WTC11 (cell line): ENCODE data around the gene DBX1. TPM values are rescaled to one million over a fixed set of nuclear protein-coding genes. Genes with fewer than 3 reads are reported as not detected.

ENCODE experiments used
- ATAC-seq: fragments of 200-7000 bp; cut with Tn5 transposase; 2 replicates; pipeline ENCODE4 v1.10.0; 2021; ENCODE audit warnings: mild to moderate bottlenecking, moderate library complexity
- CTCF ChIA-PET: fragments of 300-600 bp; sonication (Branson Sonifier 250); formaldehyde crosslinking; loops from one replicate; lab custom pipeline; 2021; ENCODE audit warnings: antibody characterized with exemption; lab: Charles Lee
- POLR2A ChIA-PET: fragments of 350-600 bp; sonication (Branson Sonifier 250); formaldehyde crosslinking; loops from one replicate; lab custom pipeline; 2021; ENCODE audit warnings: antibody characterized with exemption; lab: Charles Lee
- DNase-seq: peaks from one replicate; pipeline ENCODE4 v3.0.0; 2021; ENCODE audit warnings: low spot score
- H3K27ac Mint-ChIP-seq: 2 replicates; pipeline ENCODE4 v1.8.0; 2021; ENCODE audit warnings: mixed read lengths
- H3K27me3 Mint-ChIP-seq: 2 replicates; pipeline ENCODE4 v1.8.0; 2021; ENCODE audit warnings: low read depth, mild to moderate bottlenecking, moderate library complexity, mixed read lengths
- H3K36me3 Mint-ChIP-seq: 2 replicates; pipeline ENCODE4 v1.8.0; 2021; ENCODE audit warnings: mixed read lengths
- H3K4me1 Mint-ChIP-seq: 2 replicates; pipeline ENCODE4 v1.8.0; 2022; ENCODE audit warnings: mixed read lengths
- H3K4me3 Mint-ChIP-seq: 2 replicates; pipeline ENCODE4 v1.8.0; 2021; ENCODE audit warnings: mild to moderate bottlenecking, moderate library complexity, mixed read lengths
- H3K9me3 Mint-ChIP-seq: 2 replicates; pipeline ENCODE4 v1.8.0; 2021; ENCODE audit warnings: mixed read lengths
- ARID4B ChIP-seq: sonication (generic); formaldehyde crosslinking; IDR thresholded peaks from 2 replicates; pipeline ENCODE4 v1.8.0; 2023; ENCODE audit warnings: missing genetic modification reagents, mild to moderate bottlenecking, borderline replicate concordance
- ATF6 ChIP-seq: sonication (generic); formaldehyde crosslinking; IDR thresholded peaks from 2 replicates; pipeline ENCODE4 v1.8.1; 2023; ENCODE audit warnings: mild to moderate bottlenecking, missing genetic modification reagents
- CDX4 ChIP-seq: fragments of 250-450 bp; sonication (Bioruptor Pico); IDR thresholded peaks from 2 replicates; pipeline ENCODE4 v1.9.0; 2021; ENCODE audit warnings: moderate library complexity, mild to moderate bottlenecking, inconsistent platforms, borderline replicate concordance
- ELF4 ChIP-seq: sonication (generic); formaldehyde crosslinking; IDR thresholded peaks from 2 replicates; pipeline ENCODE4 v1.8.1; 2022; ENCODE audit warnings: low read depth, mild to moderate bottlenecking, moderate library complexity, missing genetic modification reagents
- GRHL2 ChIP-seq: fragments of 250-450 bp; sonication (Bioruptor Pico); IDR thresholded peaks from 2 replicates; pipeline ENCODE4 v1.8.0; 2022; ENCODE audit warnings: mild to moderate bottlenecking, moderate library complexity; ENCODE audit not compliant: insufficient replicate concordance, severe bottlenecking
- IRF2 ChIP-seq: sonication (generic); formaldehyde crosslinking; IDR thresholded peaks from 2 replicates; pipeline ENCODE4 v1.8.0; 2022; ENCODE audit warnings: low read depth, missing genetic modification reagents, borderline replicate concordance
- JAZF1 ChIP-seq: fragments of 250-450 bp; sonication (Bioruptor Pico); IDR thresholded peaks from 2 replicates; pipeline ENCODE4 v1.9.0; 2021; ENCODE audit warnings: moderate library complexity, mild to moderate bottlenecking, inconsistent platforms
- MAX ChIP-seq: sonication (generic); formaldehyde crosslinking; IDR thresholded peaks from 2 replicates; pipeline ENCODE4 v1.8.0; 2022; ENCODE audit warnings: mild to moderate bottlenecking, missing genetic modification reagents
- NFATC4 ChIP-seq: fragments of 250-450 bp; sonication (Bioruptor Pico); IDR thresholded peaks from 2 replicates; pipeline ENCODE4 v1.9.0; 2021; ENCODE audit warnings: mild to moderate bottlenecking
- NR1H2 ChIP-seq: sonication (generic); formaldehyde crosslinking; IDR thresholded peaks from 2 replicates; pipeline ENCODE4 v1.9.0; 2021; ENCODE audit warnings: mild to moderate bottlenecking, moderate library complexity, missing genetic modification reagents
- NR2C2 ChIP-seq: sonication (generic); formaldehyde crosslinking; IDR thresholded peaks from 2 replicates; pipeline ENCODE4 v1.8.0; 2022; ENCODE audit warnings: mild to moderate bottlenecking, missing genetic modification reagents
- NR3C1 ChIP-seq: sonication (generic); formaldehyde crosslinking; conservative IDR thresholded peaks from 2 replicates; pipeline ENCODE4 v1.8.1; 2023; ENCODE audit warnings: low read depth, mild to moderate bottlenecking, missing genetic modification reagents
- PREB ChIP-seq: sonication (generic); formaldehyde crosslinking; IDR thresholded peaks from 2 replicates; pipeline ENCODE4 v1.8.1; 2022; ENCODE audit warnings: mild to moderate bottlenecking, missing genetic modification reagents, moderate library complexity, borderline replicate concordance
- USF1 ChIP-seq: sonication (generic); formaldehyde crosslinking; IDR thresholded peaks from 2 replicates; pipeline ENCODE4 v1.8.0; 2022; ENCODE audit warnings: mild to moderate bottlenecking, missing genetic modification reagents
- ZBTB43 ChIP-seq: sonication (generic); formaldehyde crosslinking; IDR thresholded peaks from 2 replicates; pipeline ENCODE4 v1.8.1; 2023; ENCODE audit warnings: mild to moderate bottlenecking, missing genetic modification reagents
- ZNF121 ChIP-seq: sonication (generic); formaldehyde crosslinking; IDR thresholded peaks from 2 replicates; pipeline ENCODE4 v1.8.0; 2023; ENCODE audit warnings: missing genetic modification reagents
- ZNF232 ChIP-seq: sonication (generic); formaldehyde crosslinking; IDR thresholded peaks from 2 replicates; pipeline ENCODE4 v1.8.0; 2022; ENCODE audit warnings: mild to moderate bottlenecking, missing genetic modification reagents
- total RNA-seq: library from RNA; stranded (reverse); gene quantifications from 3 replicates; pipeline ENCODE4 v1.2.3, GENCODE V29; 2021

The DBX1 gene
- total RNA-seq, 1 experiment from 2014 or later: 0.24 TPM

GRCh38 chr11:20155683-20156279, 4.5 kb downstream of the DBX1 start:
- TF ChIP-seq ZNF121 (CRISPR knock-in tag) (peak; percentile 63), ELF4 (CRISPR knock-in tag) (no peak)
- no peak overlapping the region for H3K27ac Mint-ChIP-seq
- H3K27me3 Mint-ChIP-seq: peaks cover 76% of the 10 kb centered on the region
- POLR2A ChIA-PET: interaction anchor here (0.8 kb wide), 1 partner anchor 93 kb away, joined by 3 read pairs; no protein-coding TSS in a partner anchor
- no peak for DNase-seq
- H3K9me3 Mint-ChIP-seq: no peaks in the 10 kb centered on the region
- CTCF ChIA-PET: interaction anchor here (0.9 to 2.2 kb wide), 9 partner anchors 8 to 454 kb away, joined by 3 to 21 read pairs (median 6); no protein-coding TSS in a partner anchor
- peaks cover 53% of the 10 kb centered on the region for H3K4me1 Mint-ChIP-seq
- peak overlapping the region; percentile 89 for H3K4me3 Mint-ChIP-seq
- H3K36me3 Mint-ChIP-seq: no peaks in the 10 kb centered on the region
- peak; percentile 8 for ATAC-seq

GRCh38 chr11:20154381-20154780, 5.9 kb downstream of the DBX1 start:
- Mint-ChIP-seq H3K27ac (no peak overlapping the region), H3K27me3 (peaks cover 62% of the 10 kb centered on the region), H3K36me3 (no peaks in the 10 kb centered on the region), H3K4me3 (no peak overlapping the region)
- CTCF ChIA-PET: interaction anchor here (0.6 to 2.2 kb wide), 9 partner anchors 12 to 597 kb away, joined by 3 to 21 read pairs (median 4); no protein-coding TSS in a partner anchor
- TF ChIP-seq MAX (CRISPR knock-in tag) (no peak), USF1 (no peak), NR3C1 (no peak), GRHL2 (CRISPR knock-in tag) (no peak), ZBTB43 (CRISPR knock-in tag) (no peak), ARID4B (CRISPR knock-in tag) (no peak), IRF2 (CRISPR knock-in tag) (no peak), PREB (CRISPR knock-in tag) (no peak)
- TF ChIP-seq, all 79 proteins: peak for 0
- POLR2A ChIA-PET: interaction anchor here (1.4 kb wide), 1 partner anchor 9 kb away, joined by 5 read pairs; no protein-coding TSS in a partner anchor
- no peak; the same call in 1 of the 2 replicates for ATAC-seq
- no peak for DNase-seq
- Mint-ChIP-seq H3K4me1 (peaks cover 43% of the 10 kb centered on the region), H3K9me3 (no peaks in the 10 kb centered on the region)

GRCh38 chr11:20138707-20139106, 21.6 kb downstream of the DBX1 start:
- H3K27me3 Mint-ChIP-seq: peaks cover 25% of the 10 kb centered on the region
- ChIA-PET POLR2A (no interaction called here), CTCF (interaction anchor here (5.6 kb wide), 1 partner anchor 10 kb away, joined by 36 read pairs; no protein-coding TSS in a partner anchor)
- peaks cover 12% of the 10 kb centered on the region for H3K9me3 Mint-ChIP-seq
- TF ChIP-seq NFATC4 (CRISPR knock-in tag) (no peak), ELF4 (CRISPR knock-in tag) (no peak), NR1H2 (CRISPR knock-in tag) (no peak), NR2C2 (CRISPR knock-in tag) (no peak), ZNF232 (CRISPR knock-in tag) (no peak), JAZF1 (no peak), ATF6 (CRISPR knock-in tag) (no peak), CDX4 (no peak)
- no peaks in the 10 kb centered on the region for H3K4me1 Mint-ChIP-seq
- no peak overlapping the region for H3K4me3 Mint-ChIP-seq
- ATAC-seq (no peak), DNase-seq (no peak)
- H3K36me3 Mint-ChIP-seq: peaks cover 6% of the 10 kb centered on the region; the same call in 1 of the 2 replicates
- no peak overlapping the region for H3K27ac Mint-ChIP-seq
